Psoas muscle (tissue), 8 donors: Measurements from ENCODE around the gene MBD5. TPM values are rescaled to one million over a fixed set of nuclear protein-coding genes. Genes with fewer than 3 reads are reported as not detected.

Source experiments
- ATAC-seq, 4 donors: fragments of 200-7000 bp; cut with Tn5 transposase; one replicate each; pipeline ENCODE4 v1.9.1; 2020; ENCODE audit warnings: moderate library complexity in 3 of 4, mild to moderate bottlenecking in 2 of 4
- DNase-seq, 2 donors: peaks; one replicate each; pipeline ENCODE4 v3.0.0-alpha.2; 2020
- H3K27ac ChIP-seq: fragments of 200-600 bp; one replicate; pipeline ENCODE4 v1.8.0; 2022
- H3K27me3 ChIP-seq, 3 donors: fragments of 200-600 bp in 1 of 3; one replicate each; pipeline versions ENCODE4 v1.6.1 to v1.8.0; 2013 to 2022; ENCODE audit warnings: low read length in 2 of 3, mild to moderate bottlenecking in 2 of 3, moderate library complexity in 1 of 3; ENCODE audit not compliant: insufficient read depth in 3 of 3
- H3K36me3 ChIP-seq, 2 donors: fragments of 200-600 bp in 1 of 2; one replicate each; pipeline versions ENCODE4 v1.6.1 to v1.8.0; 2013 to 2022; ENCODE audit warnings: low read depth in 1 of 2, mild to moderate bottlenecking in 1 of 2, moderate library complexity in 1 of 2; ENCODE audit not compliant: insufficient read depth in 1 of 2
- H3K4me1 ChIP-seq: fragments of 200-600 bp; one replicate; pipeline ENCODE4 v1.8.0; 2022
- H3K4me3 ChIP-seq: fragments of 200-600 bp; one replicate; pipeline ENCODE4 v1.8.0; 2022; ENCODE audit warnings: mild to moderate bottlenecking
- H3K9me3 ChIP-seq: fragments of 200-600 bp; one replicate; pipeline ENCODE4 v1.8.0; 2022
- WGBS, 3 donors: extraction: QIAGEN DNeasy Blood & Tissue Kit; methylation state at CpG; one replicate each; pipeline versions ENCODE4 v1.1.6 to v1.1.7; 2013; 5-methylcytosine and 5-hydroxymethylcytosine counted together
- intact Hi-C, 2 donors: fragments of 100-400 bp; cut with DNase I; formaldehyde crosslinking; loops; one replicate each; pipeline versions ENCODE4 v1.11.0 to v1.14.2; 2022
- polyA plus RNA-seq, 3 donors: library from polyadenylated mRNA; stranded (reverse); fragments of 200-250 nt; gene quantifications; one replicate each; pipeline ENCODE4 v1.2.3, GENCODE V29; 2013
- total RNA-seq, 4 donors: library from RNA; stranded (reverse); fragmentation: NEBNext Ultra II Directional in 2 of 4; extraction: Animal tissue kit (Norgen Biotek cat#: 25700) in 2 of 4; gene quantifications; one replicate each; pipeline versions ENCODE4 v1.2.1 to v1.2.4, GENCODE V29; 2021 to 2023
- TF ChIP-seq, protein P1 (sequence below): fragments of 200-600 bp; IDR thresholded peaks from one replicate; pipeline ENCODE4 v1.8.0; 2022; ENCODE audit warnings: antibody characterized with exemption
- donor health status: healthy with polysubstance abuse.
- donor health status: DM: no; HTN: no; CAD: no; lungs with moderate emphysema.
- donor health status: Bipolar disorder and iron deficiency.
- donor health status: healthy.
- donor health status: DM: yes; HTN: yes; CAD: no.
- donor health status: DM: no; HTN: no; CAD: no.
- donor health status: DM: no; HTN: no; CAD: no.
- donor health status: DM: yes; HTN: yes; CAD: no.

MBD5 gene
- total and polyA plus RNA-seq, 7 donors: 3.2 to 36.5 (median 17.5) TPM

DNA sequence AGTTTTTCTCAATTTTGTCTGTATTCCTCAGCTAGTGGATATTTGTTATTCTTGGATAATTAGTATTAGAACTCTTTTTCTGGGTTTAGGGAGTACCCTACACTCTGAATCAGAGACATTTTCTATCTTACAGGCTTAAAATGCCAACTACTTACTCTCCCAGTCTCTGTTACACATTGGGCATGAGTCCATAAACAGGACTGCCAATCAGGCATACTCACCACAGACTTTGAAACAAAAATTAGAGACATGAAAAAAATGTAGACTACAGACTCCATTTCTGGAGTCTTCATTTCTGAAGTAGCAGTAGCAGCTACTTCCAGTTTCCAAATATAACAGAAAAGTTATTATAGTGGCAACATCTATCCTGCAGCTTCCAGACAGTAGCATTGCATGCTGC is 279.7 kb downstream of the MBD5 start:
- Histone ChIP-seq H3K36me3 (no peaks in the 10 kb centered on the region), H3K27me3 (no peaks in the 10 kb centered on the region), H3K9me3 (no peaks in the 10 kb centered on the region), H3K4me3 (no peak overlapping the region), H3K27ac (no peak overlapping the region), H3K4me1 (no peaks in the 10 kb centered on the region)
- TF ChIP-seq, protein P1, sequence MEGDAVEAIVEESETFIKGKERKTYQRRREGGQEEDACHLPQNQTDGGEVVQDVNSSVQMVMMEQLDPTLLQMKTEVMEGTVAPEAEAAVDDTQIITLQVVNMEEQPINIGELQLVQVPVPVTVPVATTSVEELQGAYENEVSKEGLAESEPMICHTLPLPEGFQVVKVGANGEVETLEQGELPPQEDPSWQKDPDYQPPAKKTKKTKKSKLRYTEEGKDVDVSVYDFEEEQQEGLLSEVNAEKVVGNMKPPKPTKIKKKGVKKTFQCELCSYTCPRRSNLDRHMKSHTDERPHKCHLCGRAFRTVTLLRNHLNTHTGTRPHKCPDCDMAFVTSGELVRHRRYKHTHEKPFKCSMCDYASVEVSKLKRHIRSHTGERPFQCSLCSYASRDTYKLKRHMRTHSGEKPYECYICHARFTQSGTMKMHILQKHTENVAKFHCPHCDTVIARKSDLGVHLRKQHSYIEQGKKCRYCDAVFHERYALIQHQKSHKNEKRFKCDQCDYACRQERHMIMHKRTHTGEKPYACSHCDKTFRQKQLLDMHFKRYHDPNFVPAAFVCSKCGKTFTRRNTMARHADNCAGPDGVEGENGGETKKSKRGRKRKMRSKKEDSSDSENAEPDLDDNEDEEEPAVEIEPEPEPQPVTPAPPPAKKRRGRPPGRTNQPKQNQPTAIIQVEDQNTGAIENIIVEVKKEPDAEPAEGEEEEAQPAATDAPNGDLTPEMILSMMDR: no peak
- no peak for ATAC-seq
- intact Hi-C loops: no loop called here
- no peak for DNase-seq

DNA sequence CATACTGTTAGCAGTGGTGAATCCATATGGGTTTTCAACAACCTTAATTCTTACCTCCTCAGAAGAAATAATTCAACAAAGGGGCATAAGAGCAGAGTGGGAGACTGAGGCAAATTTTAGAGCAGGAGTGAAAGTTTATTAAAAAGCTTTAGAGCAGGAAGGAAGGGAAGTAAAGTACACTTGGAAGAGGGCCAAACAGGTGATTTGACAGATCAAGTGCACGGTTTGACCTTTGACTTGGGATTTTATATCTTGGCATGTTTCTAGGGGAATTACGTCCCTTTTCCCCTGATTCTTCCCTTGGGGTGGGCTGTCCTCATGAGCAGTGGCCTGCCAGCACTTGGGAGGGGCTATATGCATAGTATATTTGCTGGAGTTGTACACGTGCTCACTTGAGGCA is 280.5 kb downstream of the MBD5 start:
- ATAC-seq (no peak), DNase-seq (no peak)
- Histone ChIP-seq H3K36me3 (no peaks in the 10 kb centered on the region), H3K9me3 (no peaks in the 10 kb centered on the region), H3K4me3 (no peak overlapping the region), H3K27me3 (no peaks in the 10 kb centered on the region), H3K4me1 (no peaks in the 10 kb centered on the region), H3K27ac (no peak overlapping the region)
- WGBS, 3 donors: 47 to 68% (median 56%) methylated on average over 3 of the region's 3 CpGs
- TF ChIP-seq, protein P1: no peak
- intact Hi-C loops: no loop called here

DNA sequence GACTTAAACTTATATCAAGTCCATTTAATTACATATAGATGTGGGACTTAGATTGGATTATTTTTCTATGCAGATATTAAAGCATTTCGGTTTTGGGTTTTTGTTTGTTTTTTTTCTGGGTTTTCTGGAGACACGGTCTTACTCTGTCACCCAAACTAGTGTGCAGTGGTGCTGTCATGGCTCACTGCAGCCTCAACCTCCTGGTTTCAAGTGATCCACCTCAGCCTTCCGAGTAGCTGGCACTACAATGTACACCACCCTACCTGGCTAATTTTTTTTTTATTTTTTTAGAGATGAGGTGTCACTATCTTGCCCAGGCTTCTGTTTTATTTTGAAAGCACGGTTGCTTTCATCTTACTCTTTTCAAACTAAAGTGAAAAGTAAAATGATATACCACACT is 281.6 kb downstream of the MBD5 start:
- 90 to 91% (median 91%) methylated on average over 4 of the region's 4 CpGs for WGBS, 3 donors
- TF ChIP-seq, protein P1: no peak
- Histone ChIP-seq H3K27ac (no peak overlapping the region), H3K27me3 (no peaks in the 10 kb centered on the region), H3K9me3 (no peaks in the 10 kb centered on the region), H3K36me3 (no peaks in the 10 kb centered on the region), H3K4me3 (no peak overlapping the region), H3K4me1 (no peaks in the 10 kb centered on the region)
- intact Hi-C loops: no loop called here
- DNase-seq (no peak), ATAC-seq (no peak)

DNA sequence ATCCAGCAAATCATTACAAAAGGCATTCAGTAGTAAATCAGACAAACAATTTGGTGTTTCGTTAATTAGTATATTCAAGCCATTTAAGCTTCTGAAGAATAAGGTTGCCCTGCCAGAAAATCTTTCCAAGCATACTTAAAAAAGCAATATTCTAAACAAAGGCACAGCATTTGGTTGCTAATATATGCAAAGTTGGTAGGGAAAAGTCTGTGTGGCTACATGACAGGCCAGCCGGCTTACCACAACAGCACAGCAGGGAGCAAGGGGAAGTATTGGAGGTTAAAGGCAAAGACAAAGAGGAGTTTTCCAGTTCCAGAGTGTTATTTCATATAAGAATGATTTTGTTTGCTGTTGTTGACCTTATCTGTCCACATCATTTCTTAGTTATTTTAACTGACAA is 282.3 kb downstream of the MBD5 start:
- Histone ChIP-seq H3K4me1 (no peaks in the 10 kb centered on the region), H3K9me3 (no peaks in the 10 kb centered on the region), H3K36me3 (no peaks in the 10 kb centered on the region), H3K4me3 (no peak overlapping the region), H3K27ac (no peak overlapping the region), H3K27me3 (no peaks in the 10 kb centered on the region)
- no peak for ATAC-seq
- TF ChIP-seq, protein P1: no peak
- intact Hi-C loops: no loop called here
- 86 to 92% (median 86%) methylated on average over 2 of the region's 2 CpGs for WGBS, 3 donors
- no peak for DNase-seq

DNA sequence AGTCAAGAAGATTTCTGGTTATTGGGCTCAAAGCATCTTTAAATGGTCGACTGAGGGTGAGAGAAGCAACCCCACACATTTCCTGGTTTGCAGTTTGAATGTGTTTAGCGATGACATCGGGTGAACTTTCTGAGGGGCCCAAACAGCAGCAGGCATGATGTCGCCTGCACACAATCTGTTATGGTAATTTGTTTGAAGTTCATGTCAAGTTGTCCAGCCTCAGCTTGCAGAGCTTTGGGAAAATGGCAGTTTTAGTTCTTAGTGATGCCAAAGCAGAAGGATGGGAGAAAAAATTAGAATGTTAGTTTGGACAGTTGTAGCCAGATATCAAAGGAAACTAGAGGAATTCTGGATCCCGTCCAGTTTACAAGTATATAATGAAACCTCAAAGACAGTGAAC is 284.6 kb downstream of the MBD5 start:
- no peaks in the 10 kb centered on the region for H3K4me1 ChIP-seq
- H3K36me3 ChIP-seq: no peaks in the 10 kb centered on the region
- ATAC-seq (no peak), DNase-seq (no peak)
- no peak overlapping the region for H3K4me3 ChIP-seq
- H3K27me3 ChIP-seq: no peaks in the 10 kb centered on the region
- intact Hi-C loops: no loop called here
- H3K27ac ChIP-seq: no peak overlapping the region
- no peaks in the 10 kb centered on the region for H3K9me3 ChIP-seq
- WGBS, 3 donors: 62 to 72% (median 70%) methylated on average over 5 of the region's 5 CpGs
- TF ChIP-seq, protein P1: no peak
